ENCODE measurements around the gene APRT. TPM values are rescaled to one million over a fixed set of nuclear protein-coding genes. Genes with fewer than 3 reads are reported as not detected.

Gene APRT
- total RNA-seq, 1 donor from 2014 or later, result 33.7 TPM

DNA sequence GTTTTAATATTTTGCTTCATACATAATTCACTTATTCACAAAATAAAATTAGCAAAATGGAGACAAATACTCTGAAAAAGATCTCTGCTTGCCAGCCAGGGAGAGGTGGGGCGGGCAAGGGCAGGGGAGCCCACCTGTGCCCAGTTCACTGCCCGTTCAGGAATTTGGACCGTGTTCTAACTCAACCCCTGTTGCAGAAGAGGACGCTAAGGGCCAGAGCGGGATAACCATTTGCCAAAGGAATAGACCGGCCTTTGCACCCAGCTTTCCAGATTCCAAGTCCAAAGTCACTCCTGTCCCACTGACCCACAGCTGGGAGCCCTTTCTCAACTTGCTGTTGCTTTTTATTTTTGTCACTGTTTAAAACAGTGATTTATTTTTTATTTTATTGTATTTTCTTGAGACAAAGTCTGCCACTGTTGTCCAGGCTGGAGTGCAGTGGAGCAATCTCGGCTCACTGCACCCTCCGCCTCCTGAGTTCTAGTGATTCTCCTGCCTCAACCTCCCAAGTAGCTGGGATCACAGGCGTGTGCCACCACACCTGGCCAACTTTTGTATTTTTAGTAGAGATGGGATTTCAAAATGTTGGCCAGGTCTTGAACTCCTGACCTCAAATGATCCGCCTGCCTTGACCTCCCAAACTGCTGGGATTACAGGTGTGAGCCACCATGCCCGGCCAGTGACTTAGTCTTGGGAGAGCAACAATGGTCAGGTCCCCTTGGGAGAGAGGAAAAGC lies 24.0 kb downstream of the APRT start:
- DNase-seq, result no peak

DNA sequence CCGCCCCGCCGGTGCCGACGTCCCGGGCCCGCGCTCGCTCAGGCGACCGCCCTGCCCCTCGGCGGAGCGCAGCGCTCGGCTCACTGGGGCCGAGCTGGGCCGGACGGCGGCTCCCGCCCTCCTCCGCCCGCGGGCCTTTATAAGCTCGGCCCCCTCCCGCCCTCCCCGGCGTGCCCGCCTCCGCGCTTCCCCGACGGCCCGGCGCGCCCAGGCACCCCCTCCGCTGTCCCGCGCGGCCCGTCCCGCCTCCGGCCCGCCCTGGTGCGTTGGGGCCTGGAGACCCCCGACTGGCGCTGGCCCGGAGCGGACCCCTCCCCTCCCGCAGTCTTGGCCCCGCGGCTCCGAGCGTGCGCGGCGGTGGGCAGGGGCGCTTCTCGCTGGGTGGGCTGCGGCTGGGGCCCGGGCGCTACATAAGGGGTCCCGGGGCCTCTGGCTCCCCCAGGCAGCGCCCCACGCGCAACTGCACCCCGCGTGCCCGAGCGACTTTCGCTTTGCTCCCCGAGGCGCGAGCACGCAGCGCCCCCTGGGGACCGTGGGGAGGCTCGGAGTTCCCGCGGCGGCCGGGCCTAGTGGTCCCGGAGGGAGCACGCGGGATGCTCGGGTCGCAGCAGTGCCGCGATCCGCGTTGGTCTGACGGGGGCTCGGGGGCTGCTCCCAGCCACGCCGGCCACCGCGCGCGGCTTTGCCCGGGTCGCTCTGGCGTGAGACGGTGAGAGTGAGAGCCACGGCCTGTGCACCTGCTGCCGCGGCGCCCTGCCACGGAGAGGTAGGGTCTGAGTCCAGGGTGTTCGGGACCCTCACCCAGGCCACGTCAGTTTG lies 26.4 kb downstream of the APRT start, which contains the start of gene PIEZO1:
Gene PIEZO1, minus strand, starts transcription at position 115 of the 819 bp plus-strand sequence. CDS start 256 bp downstream, outside the sequence.
- DNase-seq, result peak; percentile 81

DNA sequence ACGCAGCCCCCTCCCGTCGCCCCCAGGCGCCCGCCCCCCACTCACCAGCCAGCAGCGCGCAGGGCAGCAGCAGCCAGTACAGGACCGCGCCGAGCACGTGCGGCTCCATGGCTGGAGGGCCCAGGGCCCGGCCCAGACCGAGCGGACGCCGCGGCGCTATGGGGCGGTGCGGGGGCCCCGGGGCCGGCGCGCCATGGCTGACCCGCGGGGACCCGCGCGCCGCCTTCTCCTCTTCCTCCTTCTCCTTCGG lies 26.9 kb downstream of the APRT start:
- no peak for DNase-seq

DNA sequence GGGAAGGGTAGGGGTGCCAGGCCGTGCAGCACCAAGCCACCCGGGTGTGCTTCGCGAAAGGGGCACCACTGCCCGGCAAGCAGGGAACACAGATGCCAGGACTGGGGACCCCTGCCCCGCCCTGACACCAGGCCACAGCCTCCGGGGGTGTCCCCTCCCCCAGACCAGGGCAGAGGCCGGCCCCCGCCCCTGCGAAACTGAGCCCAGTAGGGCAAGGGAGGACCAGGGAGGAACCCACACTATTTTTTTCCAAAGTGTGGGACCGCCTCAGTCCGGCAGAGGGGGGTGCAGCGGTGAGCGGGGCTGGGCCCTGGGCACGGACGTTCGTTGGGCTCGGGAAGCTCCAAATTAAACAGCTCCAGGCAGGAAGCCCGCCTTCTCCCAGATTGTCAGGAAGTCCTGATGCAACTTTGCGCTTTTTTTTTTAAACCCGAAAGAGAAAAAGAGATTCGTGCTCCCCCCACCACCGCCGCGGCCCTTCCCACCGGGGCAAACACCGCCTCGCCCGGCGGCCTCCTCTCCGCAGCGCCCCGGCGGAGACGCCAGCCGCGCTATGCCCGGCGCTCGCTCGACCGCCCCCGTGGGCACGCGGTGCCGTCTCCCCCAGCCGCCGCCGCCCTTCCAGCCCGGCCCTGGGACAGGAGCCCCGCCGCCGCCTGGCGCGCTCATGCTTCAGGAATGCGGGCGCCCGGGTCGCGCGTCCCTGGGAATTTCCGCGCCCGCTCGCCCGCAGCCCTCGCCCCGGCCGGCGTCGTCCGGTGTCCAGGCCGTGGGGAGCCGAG lies 27.5 kb downstream of the APRT start:
- peak; percentile 82 for DNase-seq

DNA sequence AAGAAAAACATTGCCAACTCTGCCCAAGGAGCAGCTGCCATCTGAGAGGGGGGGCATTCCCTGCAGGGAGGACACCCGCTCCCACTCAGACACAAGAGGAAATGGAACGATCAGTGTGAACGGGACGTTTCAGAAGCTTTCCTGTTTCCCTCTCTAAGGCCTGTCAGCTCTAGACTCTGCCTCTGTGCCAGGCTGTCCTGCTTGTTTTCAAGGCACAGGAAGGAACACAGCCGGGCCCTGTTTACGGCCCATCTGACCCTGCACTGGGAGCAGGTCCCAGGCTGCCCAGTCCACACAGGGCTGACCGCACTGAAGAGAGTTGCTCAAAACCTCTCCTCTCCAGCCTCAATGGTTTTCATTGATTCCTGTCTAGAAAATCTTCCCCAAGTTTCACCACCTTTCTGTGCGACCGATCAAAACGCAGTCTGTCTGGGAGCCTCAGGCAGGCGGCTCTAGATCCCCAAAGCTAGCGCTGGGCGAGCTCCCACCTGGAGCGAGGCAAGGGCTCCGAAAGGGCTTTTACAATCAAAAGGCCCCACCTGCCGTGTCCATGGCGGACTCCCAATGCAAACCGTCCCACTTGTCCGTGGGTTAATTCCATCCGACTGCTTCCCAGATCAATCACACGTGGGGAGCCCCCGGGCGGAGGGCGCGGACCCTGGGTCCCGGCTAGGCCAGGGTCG lies 28.2 kb downstream of the APRT start:
- DNase-seq, result peak; percentile 71

DNA sequence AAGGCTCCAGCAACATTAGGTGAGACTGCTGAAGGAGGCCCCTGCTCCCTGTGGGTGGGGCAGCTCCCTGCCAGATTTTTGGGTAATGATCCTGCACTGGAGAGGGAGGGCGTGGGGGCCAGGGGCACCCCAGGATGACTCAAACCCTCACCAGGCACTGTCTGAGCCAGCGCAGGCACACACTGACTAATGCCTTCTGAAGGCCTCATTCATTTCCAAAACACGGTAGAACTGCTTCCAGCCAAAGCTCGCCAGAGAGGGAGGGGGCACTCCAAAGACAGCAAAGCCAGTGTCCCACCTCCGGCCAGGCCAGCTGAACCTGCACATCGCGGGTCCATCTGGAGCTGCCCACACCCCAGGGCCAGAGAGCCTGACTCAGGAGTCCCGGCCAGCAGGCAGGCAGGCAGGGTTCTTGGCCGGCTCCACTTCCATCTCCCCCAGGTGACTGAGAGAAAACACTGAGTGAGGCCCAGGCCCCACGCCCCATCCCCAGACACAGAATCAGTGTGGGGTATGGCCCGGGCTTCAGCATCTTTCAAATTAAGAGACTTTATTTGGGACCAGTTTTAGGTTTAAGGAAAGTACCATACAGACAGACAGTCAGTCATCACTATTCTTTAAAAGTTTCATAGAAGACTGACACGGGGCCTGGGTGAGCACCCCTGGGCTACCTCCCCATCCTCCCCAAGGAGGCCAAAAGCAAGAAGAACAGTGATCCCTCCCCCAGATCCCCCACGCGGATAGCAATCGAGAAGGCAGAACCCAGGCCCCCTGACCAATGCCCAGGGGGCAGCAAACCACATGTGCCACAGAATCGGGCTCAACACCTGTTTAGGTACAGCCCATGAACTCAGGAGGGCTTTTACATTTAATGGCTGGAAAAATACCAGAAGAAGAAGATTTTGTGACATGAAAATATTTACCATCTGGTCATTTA lies 29.0 kb downstream of the APRT start:
- no peak for DNase-seq

DNA sequence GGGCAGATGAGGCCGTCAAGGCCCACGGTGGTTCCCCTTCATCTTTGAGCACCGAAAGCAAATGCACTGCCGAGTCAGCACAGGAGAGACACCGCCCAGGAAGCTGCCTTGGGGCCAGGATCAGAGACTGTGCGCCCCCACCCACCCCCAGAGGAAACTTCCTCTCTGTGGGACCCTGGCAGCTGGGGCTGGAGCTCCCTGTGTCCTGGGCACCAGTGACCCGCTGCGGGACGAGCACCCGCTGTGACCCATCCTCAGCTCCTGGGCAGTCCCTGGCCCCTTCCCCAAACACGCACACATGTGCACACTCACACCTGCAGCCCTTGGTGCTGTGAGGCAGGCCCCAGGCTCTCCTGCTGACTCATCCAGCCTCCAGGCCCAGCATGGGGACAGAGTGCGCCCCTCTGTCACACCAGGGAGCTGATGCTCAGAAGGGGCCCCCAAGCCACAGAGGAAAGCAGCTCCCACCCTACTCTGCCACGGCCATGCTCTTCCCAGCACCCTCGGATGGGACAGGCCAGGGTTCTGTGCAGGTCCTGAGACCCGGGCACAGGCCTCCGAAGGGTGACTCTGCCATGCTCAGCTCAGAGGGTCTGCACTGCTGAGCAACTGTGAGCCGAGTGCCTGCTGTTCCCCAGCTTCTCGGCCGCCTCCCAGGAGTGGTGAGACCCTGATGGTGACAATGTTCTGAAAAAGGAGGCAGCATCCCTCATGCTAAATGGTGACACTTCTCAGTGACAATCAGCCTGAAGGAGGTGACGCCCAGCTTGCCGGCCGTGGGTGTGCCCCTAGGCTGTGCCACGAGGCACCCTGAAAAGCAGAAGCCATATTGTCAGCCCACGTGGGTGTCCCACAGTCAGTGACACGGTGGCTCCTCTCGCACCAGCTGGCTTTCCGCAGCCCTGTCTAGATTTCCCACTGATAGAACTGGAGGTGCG lies 30.3 kb downstream of the APRT start:
- DNase-seq, result no peak

GRCh38 chr16:88780142-88781062 lies 31.3 kb downstream of the APRT start:
- no peak for DNase-seq

- peak; percentile 50 for DNase-seq
These were observed 32.2 kb downstream of the APRT start for GRCh38 chr16:88779406-88780141.

DNA sequence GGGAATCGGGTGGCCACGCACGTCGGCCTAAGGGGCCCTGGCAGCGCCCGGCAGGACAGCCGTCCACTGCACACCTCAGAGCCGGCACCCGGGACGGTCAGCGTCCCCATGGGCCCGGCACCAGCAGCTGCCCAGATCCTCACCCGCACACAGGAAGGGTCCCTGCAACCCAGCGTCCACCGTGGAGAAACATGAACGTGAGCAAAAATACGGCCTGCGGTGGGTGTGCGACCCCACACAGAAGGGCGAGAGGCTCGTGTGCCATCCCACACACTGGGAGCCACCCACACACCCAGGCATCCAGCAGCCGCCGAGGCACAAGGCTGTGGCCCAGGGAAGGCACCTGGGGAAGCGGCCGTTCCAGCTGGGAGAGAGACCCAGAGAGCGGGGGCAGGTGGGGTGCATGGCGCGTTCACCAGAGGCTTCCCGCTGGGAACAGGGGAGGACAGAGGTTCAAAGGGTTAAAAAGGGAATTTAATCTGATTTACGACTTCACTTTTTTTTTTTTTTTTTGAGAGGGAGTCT lies 33.1 kb downstream of the APRT start:
- no peak for DNase-seq

DNA sequence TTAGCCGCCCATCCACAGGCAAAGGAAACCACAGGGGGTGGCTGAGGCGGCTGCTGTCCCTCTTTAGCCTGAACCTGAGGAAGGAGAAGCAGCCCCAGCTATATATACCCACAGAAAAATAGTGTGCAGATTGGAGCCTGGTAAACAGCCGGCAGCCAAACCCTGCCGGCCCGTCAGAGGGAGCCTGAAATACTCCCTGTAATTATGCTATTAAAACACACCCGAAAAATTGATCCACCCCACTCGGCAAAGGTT lies 33.5 kb downstream of the APRT start:
- DNase-seq, result no peak

- DNase-seq, result no peak
These were observed 34.1 kb downstream of the APRT start for GRCh38 chr16:88777471-88778270.

- no peak for DNase-seq
These were observed 35.9 kb downstream of the APRT start for GRCh38 chr16:88775825-88776224.

DNA sequence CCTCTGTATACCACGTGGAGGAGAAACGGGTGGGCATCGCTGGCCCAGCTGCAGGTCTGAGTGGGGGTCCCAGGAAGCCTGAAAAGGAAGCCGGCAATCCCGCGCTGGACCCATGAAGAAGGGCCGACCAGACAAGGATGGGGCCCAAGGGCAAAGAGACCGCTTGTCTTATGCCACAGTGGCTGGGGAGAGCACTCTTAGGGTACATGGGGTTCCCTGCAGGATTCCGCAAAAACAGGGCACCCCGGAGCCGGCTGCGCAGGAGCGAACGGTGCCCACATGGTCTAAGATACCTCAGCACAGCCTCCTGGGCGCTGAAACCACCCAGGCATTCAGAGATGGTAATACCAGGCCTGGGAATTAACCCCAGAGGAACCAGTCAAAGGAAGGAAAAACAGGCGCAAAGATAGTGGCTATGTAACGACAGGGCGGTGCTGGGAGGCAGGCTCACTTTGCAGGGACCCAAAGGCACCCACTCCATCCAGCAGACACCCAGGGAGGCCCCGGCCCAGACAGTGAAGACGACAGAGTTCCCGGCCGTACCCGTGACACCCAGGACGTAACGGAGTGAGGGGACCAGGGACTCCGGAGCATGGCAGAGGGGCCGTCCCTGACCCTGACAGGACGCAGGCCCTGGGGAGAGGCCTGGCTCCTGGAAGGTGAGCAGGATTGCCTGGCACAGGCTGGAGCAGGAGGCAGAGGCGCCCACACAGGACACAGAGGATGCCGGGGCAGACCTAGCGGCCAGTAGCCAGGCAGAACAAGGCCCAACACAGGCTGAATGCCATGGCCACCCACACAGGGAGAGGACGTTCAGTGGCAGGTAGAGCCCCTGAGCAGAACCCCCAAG lies 37.0 kb downstream of the APRT start:
- DNase-seq, result no peak

DNA sequence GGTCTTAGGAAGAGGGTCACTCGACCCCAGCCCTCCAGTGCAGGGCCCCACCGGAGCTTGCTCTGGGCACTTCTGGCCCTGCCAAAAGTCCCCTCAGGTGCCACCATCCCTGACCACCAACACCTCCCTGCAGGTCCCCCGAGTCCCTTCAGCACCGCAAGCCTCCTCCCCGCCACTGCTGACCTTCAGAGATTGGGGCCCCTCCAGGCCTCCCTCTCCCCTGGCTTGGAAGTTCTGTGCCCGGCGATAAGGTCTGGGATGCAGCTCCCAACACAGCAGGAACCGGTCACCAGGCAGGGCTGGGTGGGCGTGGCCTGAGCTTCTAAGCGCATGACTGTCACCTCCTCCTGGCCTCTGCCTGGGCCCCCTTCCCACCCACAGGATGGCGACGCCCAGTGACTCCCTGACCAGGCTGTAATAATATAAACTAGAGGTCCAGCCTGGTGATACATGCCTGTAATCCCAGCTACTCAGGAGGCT lies 37.9 kb downstream of the APRT start:
- peak; percentile 69 for DNase-seq

All from tongue (tissue), 2 donors.